Spleen (tissue), 11 donors: ENCODE data around the gene EXOC3L1. TPM values are rescaled to one million over a fixed set of nuclear protein-coding genes. Genes with fewer than 3 reads are reported as not detected.

Source experiments
- DNase-seq: peaks from one replicate; pipeline ENCODE4 v3.0.0-alpha.2; 2020
- H3K27ac ChIP-seq, 8 donors: fragments of 200-600 bp; sonication (generic) in 7 of 8; 1 replicate in 4 of 8; 2 replicates in 4 of 8; pipeline versions ENCODE4 v1.5.0 to v1.8.0; 2016 to 2021; ENCODE audit warnings: inconsistent platforms in 4 of 8, mild to moderate bottlenecking in 4 of 8, moderate library complexity in 1 of 8
- H3K27me3 ChIP-seq, 7 donors: fragments of 200-600 bp; sonication (generic) in 6 of 7; replicated peaks in 1 of 7; 1 replicate in 4 of 7; 2 replicates in 3 of 7; pipeline versions ENCODE4 v1.5.0 to v1.8.0; 2016 to 2021; ENCODE audit warnings: inconsistent platforms in 3 of 7, mild to moderate bottlenecking in 1 of 7
- H3K36me3 ChIP-seq, 6 donors: fragments of 200-600 bp; sonication (generic) in 5 of 6; 1 replicate in 4 of 6; 2 replicates in 2 of 6; pipeline versions ENCODE4 v1.5.0 to v1.8.0; 2016 to 2021; ENCODE audit warnings: inconsistent platforms in 2 of 6
- H3K4me1 ChIP-seq, 6 donors: fragments of 200-600 bp; sonication (generic) in 5 of 6; 1 replicate in 3 of 6; 2 replicates in 3 of 6; pipeline versions ENCODE4 v1.5.0 to v1.8.0; 2016 to 2021; ENCODE audit warnings: inconsistent platforms in 3 of 6
- H3K4me3 ChIP-seq, 8 donors: fragments of 200-600 bp; sonication (generic) in 7 of 8; 1 replicate in 4 of 8; 2 replicates in 4 of 8; pipeline versions ENCODE4 v1.5.0 to v1.8.0; 2016 to 2021; ENCODE audit warnings: inconsistent platforms in 4 of 8, mild to moderate bottlenecking in 4 of 8, moderate library complexity in 2 of 8
- H3K9me3 ChIP-seq, 8 donors: fragments of 200-600 bp; sonication (generic) in 7 of 8; 1 replicate in 4 of 8; 2 replicates in 4 of 8; pipeline versions ENCODE4 v1.5.0 to v1.8.0; 2016 to 2021; ENCODE audit warnings: inconsistent platforms in 4 of 8
- CTCF ChIP-seq, 11 experiments: fragments of 200-600 bp in 7 of 11; fragments of 450-650 bp in 4 of 11; sonication (generic) in 4 of 11; IDR thresholded peaks in 8 of 11; conservative IDR thresholded peaks in 3 of 11; 1 replicate in 7 of 11; 2 replicates in 4 of 11; pipeline versions ENCODE4 v1.4.0 to v1.8.0; 2016 to 2021; ENCODE audit warnings: antibody characterized with exemption in 11 of 11, inconsistent platforms in 4 of 11, mild to moderate bottlenecking in 1 of 11
- POLR2A ChIP-seq, 3 donors: fragments of 450-650 bp; IDR thresholded peaks; one replicate each; pipeline ENCODE4 v1.5.1; 2017; ENCODE audit warnings: antibody characterized with exemption in 3 of 3, mild to moderate bottlenecking in 1 of 3
- POLR2AphosphoS5 ChIP-seq, 3 donors: sonication (generic); formaldehyde crosslinking; IDR thresholded peaks; one replicate each; pipeline ENCODE4 v1.5.1; 2017; ENCODE audit warnings: antibody characterized with exemption in 3 of 3
- WGBS, 5 donors: extraction: QIAGEN DNeasy Blood & Tissue Kit in 3 of 5; methylation state at CpG; one replicate each; pipeline versions ENCODE4 v1.1.5 to v1.1.7; 2013 to 2018; 5-methylcytosine and 5-hydroxymethylcytosine counted together
- intact Hi-C: fragments of 100-400 bp; cut with DNase I; formaldehyde crosslinking; loops from one replicate; pipeline ENCODE4 v1.15.0; 2023; ENCODE audit warnings: low total_unique reads
- polyA plus RNA-seq, 3 donors: library from polyadenylated mRNA; stranded (reverse); fragments of 200-250 nt; gene quantifications; one replicate each; pipeline ENCODE4 v1.2.1, GENCODE V29; 2013
- total RNA-seq, 7 donors: library from RNA; depleted of rRNA in 3 of 7; stranded (reverse); fragments of >200 nt in 3 of 7; fragmentation: NEBNext Ultra II Directional in 4 of 7; extraction: Animal tissue kit (Norgen Biotek cat#: 25700) in 4 of 7; gene quantifications; one replicate each; pipeline versions ENCODE4 v1.1.0 to v1.2.1, GENCODE V29; 2016 to 2021
- donor health status: healthy with polysubstance abuse.
- donor health status: DM: no; HTN: no; CAD: no; lungs with moderate emphysema.
- donor health status: DM: no; HTN: no; CAD: no.
- donor health status: Bipolar disorder and iron deficiency.
- donor health status: healthy.
- donor health status: DM: no; HTN: no; CAD: no.
- donor health status: DM: yes; HTN: yes; CAD: no.

The EXOC3L1 gene
- total and polyA plus RNA-seq, 10 donors: 28.5 to 113 (median 49.9) TPM

GRCh38 chr16:67233596-67233995, 43.7 kb upstream of the EXOC3L1 start:
- intact Hi-C loops: no loop called here
- WGBS, 5 donors: 75 to 95% (median 84%) methylated on average over 7 of the region's 7 CpGs
- TF ChIP-seq POLR2A (IDR thresholded peaks at IDR 0.05): no peak
- TF ChIP-seq POLR2AphosphoS5 (IDR thresholded peaks at IDR 0.05): peak in 1 of 3 donors; percentile 30
- Histone ChIP-seq H3K27ac (no peak overlapping the region), H3K27me3 (no peaks in the 10 kb centered on the region), H3K36me3 (peaks cover 7 to 100% (median 96%) of the 10 kb centered on the region in 6 donors), H3K4me3 (no peak overlapping the region), H3K9me3 (no peaks in the 10 kb centered on the region), H3K4me1 (peaks cover 0 to 39% (median 9%) of the 10 kb centered on the region in 6 donors)
- DNase-seq: peak; percentile 51

DNA sequence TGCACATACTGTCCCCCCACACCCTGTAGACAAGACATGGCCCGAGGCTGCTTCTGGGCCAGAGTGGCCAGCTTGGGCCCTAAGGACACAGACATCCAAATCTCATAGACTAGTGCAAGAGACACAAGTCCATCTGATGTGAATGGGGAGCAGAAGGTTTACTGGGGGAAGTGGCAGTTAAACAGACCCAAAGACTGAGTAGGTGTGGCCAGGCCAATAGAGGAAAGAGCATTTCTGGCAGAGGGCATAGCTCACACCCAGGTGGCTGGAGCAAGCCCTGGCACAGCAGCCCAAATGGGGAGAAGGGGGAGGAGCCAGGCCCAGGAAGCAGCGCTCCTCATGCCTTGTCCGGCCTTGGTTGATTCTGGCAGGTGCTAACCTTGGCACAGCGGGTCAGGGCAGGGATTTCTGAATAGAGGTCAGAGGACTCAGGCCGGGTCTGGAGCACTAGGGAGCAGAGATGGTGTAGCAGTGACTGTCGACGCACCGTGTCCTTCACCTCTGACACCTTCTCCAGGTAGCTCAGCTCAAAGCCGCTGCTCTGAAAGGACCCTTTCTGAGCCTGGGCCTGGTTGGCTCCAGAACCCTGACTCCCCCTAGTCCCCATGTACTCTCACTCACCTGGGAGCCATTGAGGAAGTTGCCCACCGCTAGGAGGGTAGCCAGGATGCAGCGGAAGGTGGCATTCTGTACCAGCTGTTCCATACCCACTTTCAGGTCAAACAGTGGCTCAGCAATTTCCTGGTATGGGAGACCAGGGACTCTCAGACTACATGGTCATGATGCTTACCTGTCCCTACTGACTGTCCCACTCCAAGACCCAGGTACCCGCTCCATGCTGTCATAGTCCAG, 41.1 kb upstream of the EXOC3L1 start:
- no peak overlapping the region for H3K4me3 ChIP-seq
- WGBS, 5 donors: 82 to 89% (median 87%) methylated on average over 8 to 12 of the region's 12 CpGs
- no peak for TF ChIP-seq POLR2AphosphoS5 (IDR thresholded peaks at IDR 0.05)
- no peak for TF ChIP-seq CTCF (IDR thresholded peaks at IDR 0.05 in 8 of 11, conservative IDR thresholded peaks at IDR 0.05 in 3 of 11)
- no peak for TF ChIP-seq POLR2A (IDR thresholded peaks at IDR 0.05)
- H3K4me1 ChIP-seq: peaks cover 12 to 38% (median 22%) of the 10 kb centered on the region in 6 donors
- no peaks in the 10 kb centered on the region for H3K27me3 ChIP-seq
- H3K9me3 ChIP-seq: no peaks in the 10 kb centered on the region
- peak; percentile 66 for DNase-seq
- intact Hi-C loops: no loop called here
- peaks cover 5 to 81% (median 77%) of the 10 kb centered on the region in 6 donors for H3K36me3 ChIP-seq
- peak overlapping the region in 1 of 8 donors; percentile 22 for H3K27ac ChIP-seq

- H3K27ac ChIP-seq: no peak overlapping the region
- no peaks in the 10 kb centered on the region for H3K27me3 ChIP-seq
- WGBS, 5 donors: 90 to 94% (median 92%) methylated on average over 20 to 32 of the region's 32 CpGs
- H3K36me3 ChIP-seq: peaks cover 5 to 73% (median 68%) of the 10 kb centered on the region in 6 donors
- no peak overlapping the region for H3K4me3 ChIP-seq
- peaks cover 12 to 41% (median 27%) of the 10 kb centered on the region in 6 donors for H3K4me1 ChIP-seq
- DNase-seq: no peak
- intact Hi-C loops: no loop called here
- no peak for TF ChIP-seq CTCF (IDR thresholded peaks at IDR 0.05 in 8 of 11, conservative IDR thresholded peaks at IDR 0.05 in 3 of 11)
- no peak for TF ChIP-seq POLR2A (IDR thresholded peaks at IDR 0.05)
- TF ChIP-seq POLR2AphosphoS5 (IDR thresholded peaks at IDR 0.05): peak in 2 of 3 donors; percentile 47 to 75
- H3K9me3 ChIP-seq: no peaks in the 10 kb centered on the region
Observed at GRCh38 chr16:67229906-67230808, 40.2 kb upstream of the EXOC3L1 start.

GRCh38 chr16:67228905-67229304, 39.0 kb upstream of the EXOC3L1 start:
- H3K36me3 ChIP-seq: peaks cover 5 to 60% (median 55%) of the 10 kb centered on the region in 6 donors
- no peaks in the 10 kb centered on the region for H3K9me3 ChIP-seq
- WGBS, 5 donors: 82 to 89% (median 87%) methylated on average over 9 of the region's 9 CpGs
- H3K27ac ChIP-seq: no peak overlapping the region
- no peaks in the 10 kb centered on the region for H3K27me3 ChIP-seq
- intact Hi-C loops: no loop called here
- TF ChIP-seq POLR2AphosphoS5 (IDR thresholded peaks at IDR 0.05) (peak in 1 of 3 donors; percentile 20), POLR2A (IDR thresholded peaks at IDR 0.05) (no peak), CTCF (IDR thresholded peaks at IDR 0.05 in 8 of 11, conservative IDR thresholded peaks at IDR 0.05 in 3 of 11) (no peak)
- H3K4me3 ChIP-seq: no peak overlapping the region
- H3K4me1 ChIP-seq: peaks cover 12 to 54% (median 31%) of the 10 kb centered on the region in 6 donors
- no peak for DNase-seq
